CD4-positive, alpha-beta T cell treated with Interleukin-12 subunit alpha and Interleukin-12 subunit beta, for 1 hour (primary cell): ENCODE results near the gene FUBP1.
"Not testable (repeated sequence)": the region's sequence is repeated elsewhere in the genome, so short reads cannot be mapped to it uniquely, and the experiment has no call there.

ENCODE experiments used
- DNase-seq: peaks from one replicate; pipeline ENCODE4 v3.0.0-alpha.2; 2020

FUBP1 gene

DNA sequence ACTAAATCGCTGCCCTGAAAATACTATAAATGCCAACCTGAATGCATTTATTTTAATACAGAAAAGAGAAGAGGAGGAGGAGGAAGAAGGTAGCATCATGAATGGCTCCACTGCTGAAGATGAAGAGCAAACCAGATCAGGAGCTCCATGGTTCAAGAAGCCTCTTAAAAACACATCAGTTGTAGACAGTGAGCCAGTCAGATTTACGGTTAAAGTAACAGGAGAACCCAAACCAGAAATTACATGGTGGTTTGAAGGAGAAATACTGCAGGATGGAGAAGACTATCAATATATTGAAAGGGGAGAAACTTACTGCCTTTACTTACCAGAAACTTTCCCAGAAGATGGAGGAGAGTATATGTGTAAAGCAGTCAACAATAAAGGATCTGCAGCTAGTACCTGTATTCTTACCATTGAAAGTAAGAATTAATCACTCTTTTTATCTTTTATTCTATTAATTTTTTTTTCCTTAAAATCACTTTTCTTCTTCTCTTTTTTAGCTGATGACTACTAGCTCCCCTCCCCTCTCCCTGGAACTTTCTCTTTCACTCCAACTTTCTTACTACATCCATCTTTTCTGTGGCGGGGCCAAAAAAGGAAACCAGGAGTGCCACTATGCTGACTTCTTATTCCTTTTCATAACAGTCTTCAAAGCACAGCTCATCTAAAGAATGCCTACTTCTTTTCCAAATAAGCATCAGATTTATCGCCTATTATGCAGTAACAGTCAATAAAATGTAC lies 36.3 kb downstream of the FUBP1 start:
- DNase-seq, result no peak

DNA sequence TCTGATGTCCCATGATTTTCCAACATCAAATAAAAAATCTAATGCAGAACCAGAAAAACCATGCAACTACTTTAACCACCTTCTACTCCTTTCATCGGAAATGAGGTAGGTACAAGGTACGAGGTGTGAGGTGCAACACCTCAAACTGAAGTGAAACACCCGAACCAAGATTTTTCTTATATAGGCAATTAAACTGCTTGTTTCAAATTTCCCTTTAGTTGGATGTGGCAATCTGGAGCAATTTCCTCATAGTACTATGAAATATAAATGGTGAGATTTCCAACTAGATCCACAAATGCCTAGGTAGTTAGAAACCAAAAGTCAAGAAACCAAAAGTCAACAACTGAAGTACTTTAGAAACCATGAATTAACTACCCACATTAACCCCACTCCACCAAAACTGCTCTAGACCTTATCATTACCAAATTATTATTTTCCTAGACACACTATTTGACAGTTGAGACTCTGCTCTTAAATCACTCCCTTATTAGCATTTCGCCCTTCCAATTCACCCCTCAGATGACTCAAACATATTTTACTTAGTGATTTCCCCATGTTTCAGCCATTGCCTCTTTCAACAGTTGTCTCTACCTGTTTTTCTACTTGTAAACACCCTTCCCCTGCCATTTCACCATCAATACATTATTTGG lies 37.8 kb downstream of the FUBP1 start:
- no peak for DNase-seq

DNA sequence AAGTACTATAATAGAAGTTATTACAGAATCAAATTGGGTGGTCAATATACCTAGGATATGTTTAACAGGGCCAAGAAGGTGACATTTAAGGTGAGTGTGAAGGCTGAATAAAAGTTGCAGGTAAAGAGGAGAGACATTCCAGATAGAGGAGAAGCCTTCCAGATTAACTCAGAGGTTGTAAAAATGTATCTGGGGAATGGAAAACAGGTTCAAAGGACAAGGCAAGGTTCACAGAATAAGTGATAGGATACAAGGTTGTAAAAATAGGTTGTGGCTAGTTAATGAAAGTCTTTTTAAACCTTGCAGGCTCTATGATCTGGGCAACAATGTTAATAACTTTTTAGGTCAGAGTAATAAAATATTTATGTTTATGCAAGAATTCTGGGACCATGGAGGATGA lies 40.2 kb downstream of the FUBP1 start:
- DNase-seq, result no peak

DNA sequence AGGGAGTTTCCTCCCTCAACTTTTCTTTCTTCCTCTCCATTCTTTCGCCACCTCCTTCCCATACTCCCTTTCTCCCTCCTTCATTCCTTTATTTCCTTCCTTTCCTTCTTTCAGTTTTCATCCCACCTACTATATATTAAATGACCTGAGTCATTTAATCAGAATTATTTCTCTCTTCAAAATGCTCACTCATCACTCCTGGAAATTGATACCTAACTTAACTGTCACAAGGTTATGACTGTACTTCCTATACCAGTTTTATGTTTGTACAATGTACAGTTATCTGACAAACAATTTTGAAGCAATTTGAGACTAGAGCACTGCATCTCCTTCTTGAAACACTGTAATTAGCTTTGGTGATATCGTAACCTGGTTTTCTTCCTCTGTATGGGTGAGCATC lies 49.1 kb downstream of the FUBP1 start:
- DNase-seq, result no peak

DNA sequence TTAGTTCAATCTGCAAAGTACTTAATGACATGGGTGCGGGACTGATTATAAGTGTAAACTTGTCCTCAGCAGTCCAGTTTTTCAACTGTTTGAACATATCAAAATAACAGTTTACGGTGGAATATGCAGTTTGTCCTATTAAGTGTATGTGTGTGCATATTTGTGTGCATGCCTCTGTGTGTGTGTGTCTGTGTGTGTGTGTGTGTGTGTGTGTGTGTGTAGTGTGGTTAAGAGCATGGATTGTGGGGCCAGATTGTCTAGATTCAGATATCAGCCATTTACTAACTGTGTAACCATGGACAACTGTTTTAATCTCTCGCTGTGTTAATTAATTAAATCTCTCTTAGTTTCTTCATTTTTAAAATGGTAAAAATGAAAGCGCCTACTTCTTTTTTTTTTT lies 51.5 kb downstream of the FUBP1 start:
- no peak for DNase-seq

DNA sequence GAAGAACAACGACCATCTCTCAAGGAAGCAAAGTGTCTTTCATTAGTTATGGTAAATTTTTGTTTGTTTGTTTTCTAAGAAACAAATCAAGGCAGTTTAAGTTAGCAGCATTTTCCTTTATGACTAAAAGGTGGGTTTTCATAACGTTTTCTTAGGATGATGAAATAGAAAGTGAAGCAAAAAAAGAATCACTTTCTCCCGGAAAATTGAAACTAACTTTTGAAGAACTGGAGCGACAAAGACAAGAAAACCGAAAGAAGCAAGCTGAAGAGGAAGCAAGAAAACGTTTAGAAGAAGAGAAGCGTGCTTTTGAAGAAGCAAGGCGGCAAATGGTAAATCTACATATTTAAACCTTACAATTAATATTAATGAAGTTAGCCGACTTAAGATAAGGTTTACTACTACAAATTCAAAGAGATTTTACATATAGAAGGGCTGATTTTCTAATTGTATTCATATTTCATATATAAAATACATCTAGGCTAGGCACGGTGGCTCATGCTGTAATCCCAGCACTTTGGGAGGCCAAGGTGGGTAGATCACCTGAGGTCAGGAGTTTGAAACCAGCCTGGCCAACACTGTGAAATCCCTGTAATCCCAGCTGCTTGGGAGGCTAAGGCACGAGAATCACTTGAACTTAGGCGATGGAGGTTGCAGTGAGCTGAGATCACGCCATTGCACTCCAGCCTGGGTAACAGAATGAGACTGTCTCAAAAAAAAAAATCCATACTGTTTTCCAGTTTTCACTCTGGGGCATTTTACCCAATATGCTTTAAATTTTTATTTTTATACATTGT lies 52.1 kb downstream of the FUBP1 start:
- no peak for DNase-seq

DNA sequence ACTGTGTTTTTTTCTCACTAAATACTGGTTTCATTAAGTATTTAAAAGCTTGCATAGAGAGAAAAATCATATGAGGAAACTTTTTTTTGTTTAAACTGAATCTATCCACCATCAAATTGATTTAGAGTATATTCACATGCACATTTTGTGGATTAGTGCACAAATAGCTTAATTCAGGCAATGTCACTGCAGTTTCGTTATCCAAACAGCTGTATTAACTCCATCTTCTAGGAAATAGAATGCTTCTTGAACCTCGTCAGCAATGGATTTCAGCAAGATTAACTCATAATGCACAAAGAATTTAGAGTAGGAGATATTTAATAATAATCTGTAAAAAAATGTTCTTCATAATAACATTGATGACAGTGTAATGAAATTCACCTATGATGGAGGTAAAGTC lies 52.9 kb downstream of the FUBP1 start:
- no peak for DNase-seq

DNA sequence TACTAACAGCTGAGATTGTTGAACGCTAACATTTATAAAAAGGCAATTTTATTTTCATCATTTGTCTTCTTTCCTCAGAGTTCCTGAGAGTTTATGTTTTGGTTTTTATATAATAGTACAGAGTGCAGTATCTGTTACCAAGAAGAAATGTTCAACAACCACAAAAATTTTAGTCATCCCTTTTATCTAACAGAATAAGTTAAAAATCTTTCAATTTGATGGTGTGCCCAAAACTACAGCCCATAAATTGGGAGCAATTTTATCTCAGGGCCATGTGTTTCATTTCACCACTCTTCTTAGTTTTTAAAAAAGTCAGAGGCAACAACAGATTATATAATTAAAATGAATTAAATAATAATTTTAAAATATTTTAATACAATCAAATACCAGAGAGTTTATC lies 53.4 kb downstream of the FUBP1 start:
- DNase-seq, result no peak

DNA sequence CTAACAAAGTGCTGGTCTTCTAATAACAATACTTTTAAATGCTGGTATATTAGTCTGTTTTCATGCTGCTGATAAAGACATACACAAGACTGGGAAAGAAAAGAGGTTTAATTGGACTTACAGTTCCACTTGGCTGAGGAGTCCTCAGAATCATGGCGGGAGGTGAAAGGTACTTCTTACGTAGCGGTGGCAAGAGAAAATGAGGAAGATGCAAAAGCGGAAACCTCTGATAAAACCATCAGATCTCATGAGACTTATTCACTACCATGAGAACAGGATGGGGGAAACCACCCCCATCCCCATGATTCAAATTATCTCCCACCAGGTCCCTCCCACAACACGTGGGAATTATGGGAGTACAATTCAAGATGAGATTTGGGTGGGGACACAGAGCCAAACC lies 60.0 kb downstream of the FUBP1 start:
- DNase-seq, result not testable (repeated sequence)

DNA sequence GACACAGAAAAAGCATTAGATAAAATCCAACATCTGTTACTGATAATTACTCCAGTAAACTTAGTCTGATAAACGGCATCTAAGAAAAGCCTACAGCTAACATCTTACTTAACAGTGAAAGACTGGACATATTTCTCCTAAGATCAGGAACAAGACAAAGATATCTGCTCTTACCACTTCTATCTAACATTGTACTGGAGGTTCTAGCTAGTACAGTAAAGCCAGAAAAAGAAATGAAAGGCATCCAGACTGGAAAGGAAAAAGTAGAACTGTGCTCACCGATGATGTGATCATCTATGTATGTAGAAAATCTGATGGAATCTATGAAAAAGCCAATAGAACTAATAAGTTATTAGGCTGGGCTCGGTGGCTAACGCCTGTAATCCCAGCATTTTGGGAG lies 68.8 kb downstream of the FUBP1 start:
- DNase-seq, result no peak

DNA sequence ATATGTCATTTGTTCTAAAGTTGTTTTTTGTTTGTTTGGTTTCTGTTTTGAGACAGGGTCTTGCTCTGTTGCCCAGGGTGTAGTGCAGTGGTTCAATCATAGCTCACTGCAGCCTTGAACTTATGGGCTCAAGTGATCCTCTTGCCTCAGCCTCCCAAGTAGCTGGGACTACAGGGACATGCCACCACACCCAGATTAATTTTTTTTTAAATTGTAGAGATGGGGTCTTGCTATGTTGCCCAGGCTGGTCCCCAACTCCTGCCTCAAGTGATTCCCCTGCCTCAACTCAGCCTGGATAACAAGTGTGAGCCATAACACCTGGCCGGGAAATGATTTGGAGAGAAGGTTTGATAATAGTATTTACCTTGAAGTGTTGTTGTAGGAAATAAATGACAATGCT lies 72.2 kb downstream of the FUBP1 start:
- DNase-seq, result no peak

DNA sequence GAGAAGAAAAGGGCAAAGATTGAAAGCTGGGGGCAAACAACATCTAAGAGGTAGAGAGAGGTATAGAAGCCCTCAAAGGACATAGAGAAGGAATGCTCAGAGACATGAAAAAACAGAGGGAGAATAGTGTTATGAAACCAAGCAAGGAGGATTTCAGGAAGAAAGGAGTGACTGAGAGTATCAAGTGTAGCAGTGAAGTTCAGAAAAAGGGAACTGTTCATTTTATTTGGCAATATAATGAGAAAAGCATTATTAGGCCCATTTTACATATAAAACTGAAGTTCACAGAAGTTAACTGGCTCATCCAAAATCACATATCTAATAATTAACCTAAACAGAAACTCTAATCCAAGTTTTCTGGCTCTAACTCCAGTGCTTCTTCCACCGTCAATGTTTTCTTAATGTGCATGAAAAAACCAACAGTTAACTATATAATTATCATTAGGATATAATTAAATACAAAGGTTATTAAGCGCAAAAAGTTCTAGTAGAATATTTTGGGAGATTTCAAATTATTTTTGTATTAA lies 72.8 kb downstream of the FUBP1 start:
- DNase-seq, result no peak

DNA sequence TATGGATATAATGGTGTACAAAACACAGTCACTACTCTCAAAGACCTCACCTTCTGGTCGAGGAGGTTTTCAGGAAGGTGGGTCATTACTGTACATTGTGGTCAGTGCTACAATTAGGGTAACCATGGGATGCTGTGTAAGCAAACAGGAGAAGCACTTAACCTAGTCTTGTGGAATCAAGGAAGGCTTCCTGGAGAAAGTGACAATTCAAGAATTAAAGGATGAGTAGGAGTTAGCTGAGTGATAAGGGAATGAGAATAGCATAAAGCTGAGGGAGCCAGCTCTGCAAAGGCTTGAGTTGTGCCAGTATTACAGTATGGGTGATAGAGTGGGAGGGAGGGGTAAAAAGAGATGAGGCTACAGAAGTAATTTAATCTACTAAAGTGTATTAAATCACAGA lies 73.3 kb downstream of the FUBP1 start:
- no peak for DNase-seq

DNA sequence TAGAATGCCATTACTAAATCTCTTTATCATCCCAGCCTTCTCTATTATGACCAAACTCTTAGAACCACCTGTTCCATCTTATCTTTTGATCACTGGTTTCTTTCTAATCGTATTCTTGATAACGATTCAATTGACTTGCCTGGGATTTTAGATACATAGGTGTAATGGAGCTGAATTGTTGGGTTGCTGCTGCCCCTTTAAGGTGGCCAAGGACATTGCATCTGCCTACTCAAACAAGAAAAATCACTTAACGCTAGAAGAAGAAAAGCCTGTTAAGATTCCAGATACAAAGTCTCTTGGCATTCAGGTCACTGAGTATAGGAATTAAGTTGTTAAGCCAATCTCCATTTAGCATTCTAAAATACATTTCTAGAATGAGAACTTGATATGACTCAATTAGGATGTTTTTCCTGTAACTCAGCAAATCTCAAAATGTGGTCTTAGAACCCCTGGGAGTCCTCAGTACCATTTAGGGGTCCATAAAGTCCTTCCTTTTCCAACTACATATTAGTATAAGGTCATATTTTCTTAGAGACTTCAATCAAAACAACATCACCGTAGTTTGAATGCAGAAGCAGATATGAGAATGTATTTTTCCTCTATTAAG lies 78.1 kb downstream of the FUBP1 start:
- peak; percentile 3 for DNase-seq

DNA sequence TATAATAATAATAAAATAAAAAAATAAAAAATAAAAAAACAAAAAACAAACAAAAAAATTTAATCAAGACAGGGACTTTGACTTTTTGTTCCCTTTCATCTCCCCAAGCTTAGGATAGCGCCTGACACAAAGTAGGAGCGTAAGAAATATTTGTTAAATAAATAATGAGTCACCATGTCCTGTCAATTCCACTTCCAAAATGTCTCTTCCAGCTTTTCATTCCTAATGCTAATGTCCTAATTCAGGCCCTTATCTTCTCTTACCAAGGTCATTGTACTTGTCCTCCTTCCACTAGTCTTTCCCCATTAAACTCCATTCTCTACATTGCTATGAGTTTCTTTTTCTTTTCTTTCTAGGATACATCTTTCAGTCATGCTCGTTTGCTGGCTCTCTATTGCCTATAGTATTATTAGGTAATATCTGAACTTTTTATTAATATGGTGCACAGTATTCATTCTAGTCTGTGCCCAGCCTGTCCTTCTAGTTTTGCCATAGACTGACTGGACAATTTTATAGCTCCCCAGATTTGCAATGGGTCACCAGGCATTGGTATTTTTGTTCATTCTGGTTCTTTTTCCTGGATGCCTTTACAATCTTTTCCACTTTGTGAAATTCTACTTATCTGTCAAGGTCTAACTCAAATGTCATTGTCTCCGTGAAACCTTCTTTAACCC lies 79.1 kb downstream of the FUBP1 start:
- no peak for DNase-seq
